Measurements from ENCODE around the gene RAMP1. TPM values are rescaled to one million over a fixed set of nuclear protein-coding genes. Genes with fewer than 3 reads are reported as not detected.
A peak's percentile ranks its signal among the peaks of the same experiment; 100 is the strongest.

The RAMP1 gene
- total and polyA plus RNA-seq, 4 donors, result 3.1 to 129 (median 23.5) TPM

DNA sequence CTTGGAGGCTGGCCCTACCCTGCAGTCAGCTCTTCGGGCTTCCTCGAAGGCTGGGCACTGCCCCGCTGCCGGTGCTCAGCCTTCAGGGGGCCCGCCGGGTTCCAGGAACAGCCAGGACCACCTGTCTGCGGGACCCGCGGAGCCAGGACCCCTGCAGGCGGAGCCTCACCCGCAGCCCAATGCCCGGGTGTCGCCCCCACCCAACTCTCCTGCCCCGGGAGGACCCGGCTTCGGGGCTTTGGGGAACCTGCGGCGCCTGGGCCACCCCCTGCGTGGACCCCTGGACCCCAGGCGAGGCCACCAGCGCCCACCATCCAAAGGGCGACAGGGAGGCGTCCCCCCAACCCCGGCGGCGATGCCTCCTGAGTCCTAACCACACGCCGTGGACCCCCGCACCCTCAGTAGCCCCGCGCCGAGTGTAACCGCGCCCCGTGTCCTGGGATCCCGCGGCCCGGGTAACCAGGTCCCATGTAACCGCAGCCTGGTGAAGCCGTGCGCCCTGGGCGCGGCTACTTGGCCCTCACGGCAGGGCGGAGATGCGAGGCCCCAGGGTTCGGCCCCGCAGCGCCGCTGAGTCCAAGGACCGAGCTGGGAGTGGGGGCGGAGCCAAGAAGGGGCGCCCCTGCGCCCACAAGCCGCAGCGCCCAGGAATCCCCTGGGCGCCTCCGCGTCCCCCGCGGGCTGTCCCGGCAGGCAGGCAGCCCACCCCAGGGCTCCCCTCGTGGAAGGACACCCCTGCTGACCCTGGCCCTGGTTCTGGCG, 96.4 kb downstream of the RAMP1 start:
- DNase-seq (ENCODE audit: low spot score), result peak; percentile 63
- H3K4me1 ChIP-seq (ENCODE audit: control insufficient read depth in 4 of 4, insufficient read depth in 4 of 4, low read length in 3 of 4), result peaks cover 0 to 7% (median 1%) of the 10 kb centered on the region in 4 donors
- no peak overlapping the region for H3K9ac ChIP-seq (ENCODE audit: low read depth in 1 of 2, low read length in 2 of 2)
- H3K36me3 ChIP-seq (ENCODE audit: control insufficient read depth in 4 of 4, insufficient read depth in 3 of 4, low read depth in 1 of 4, low read length in 3 of 4), result no peaks in the 10 kb centered on the region
- WGBS, result 15% methylated on average over 64 of the region's 64 CpGs
- H3K9me3 ChIP-seq (ENCODE audit: control insufficient read depth in 4 of 4, low read length in 3 of 4), result no peaks in the 10 kb centered on the region
- H3K4me3 ChIP-seq (ENCODE audit: low read depth in 1 of 3, low read length in 3 of 3), result peak overlapping the region in 1 of 3 donors; percentile 28
- TF ChIP-seq SP1 (IDR thresholded peaks at IDR 0.05) (no peak), EGR1 (IDR thresholded peaks at IDR 0.05; ENCODE audit: low read depth in 2 of 2) (no peak), ZBTB33 (IDR thresholded peaks at IDR 0.05) (no peak), FOXA1 (IDR thresholded peaks at IDR 0.05) (no peak), HNF4A (conservative IDR thresholded peaks at IDR 0.05) (no peak), TAF1 (conservative IDR thresholded peaks at IDR 0.05) (no peak), RAD21 (IDR thresholded peaks at IDR 0.05) (no peak), HNF4G (IDR thresholded peaks at IDR 0.05) (no peak), FOXA2 (IDR thresholded peaks at IDR 0.05) (no peak), NR2F2 (IDR thresholded peaks at IDR 0.05) (no peak), MAX (IDR thresholded peaks at IDR 0.05) (no peak)
- H3K27ac ChIP-seq (ENCODE audit: low read depth in 1 of 2, low read length in 2 of 2), result no peak overlapping the region
- peaks cover 0 to 6% (median 1%) of the 10 kb centered on the region in 4 donors for H3K27me3 ChIP-seq (ENCODE audit: control insufficient read depth in 4 of 4, insufficient read depth in 4 of 4, low read length in 3 of 4)

DNA sequence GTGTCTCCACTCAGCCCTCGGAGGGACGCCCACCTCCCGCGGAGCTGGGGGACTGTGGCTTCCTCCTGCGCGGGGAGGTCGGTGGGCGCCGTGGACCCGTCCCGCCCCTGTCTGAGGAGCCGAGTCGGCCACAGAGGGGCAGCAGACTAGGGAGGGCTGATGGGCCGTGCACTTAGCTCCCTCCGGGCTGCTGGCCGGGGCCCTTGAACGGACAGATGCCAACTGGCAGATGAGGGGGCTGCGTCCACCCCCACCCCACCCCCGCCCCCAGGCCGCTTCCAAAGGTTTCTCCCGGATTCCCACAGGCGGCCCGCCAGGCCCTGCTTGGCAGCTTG, 96.9 kb downstream of the RAMP1 start:
- TF ChIP-seq TAF1 (conservative IDR thresholded peaks at IDR 0.05) (no peak), NR2F2 (IDR thresholded peaks at IDR 0.05) (no peak), RAD21 (IDR thresholded peaks at IDR 0.05) (no peak), HNF4A (conservative IDR thresholded peaks at IDR 0.05) (no peak), RXRA (IDR thresholded peaks at IDR 0.05) (no peak), GABPA (IDR thresholded peaks at IDR 0.05 in 1 of 2, conservative IDR thresholded peaks at IDR 0.05 in 1 of 2) (no peak), JUND (IDR thresholded peaks at IDR 0.05) (no peak), ZBTB33 (IDR thresholded peaks at IDR 0.05) (no peak), EGR1 (IDR thresholded peaks at IDR 0.05; ENCODE audit: low read depth in 2 of 2) (no peak), MAX (IDR thresholded peaks at IDR 0.05) (no peak)
- Histone ChIP-seq H3K9me3 (ENCODE audit: control insufficient read depth in 4 of 4, low read length in 3 of 4) (no peaks in the 10 kb centered on the region), H3K4me1 (ENCODE audit: control insufficient read depth in 4 of 4, insufficient read depth in 4 of 4, low read length in 3 of 4) (peaks cover 0 to 7% (median 1%) of the 10 kb centered on the region in 4 donors), H3K27me3 (ENCODE audit: control insufficient read depth in 4 of 4, insufficient read depth in 4 of 4, low read length in 3 of 4) (peaks cover 0 to 6% (median 1%) of the 10 kb centered on the region in 4 donors), H3K4me3 (ENCODE audit: low read depth in 1 of 3, low read length in 3 of 3) (peak overlapping the region in 1 of 3 donors; percentile 28), H3K27ac (ENCODE audit: low read depth in 1 of 2, low read length in 2 of 2) (no peak overlapping the region), H3K9ac (ENCODE audit: low read depth in 1 of 2, low read length in 2 of 2) (no peak overlapping the region), H3K36me3 (ENCODE audit: control insufficient read depth in 4 of 4, insufficient read depth in 3 of 4, low read depth in 1 of 4, low read length in 3 of 4) (no peaks in the 10 kb centered on the region)
- no peak for DNase-seq (ENCODE audit: low spot score)
- WGBS, result 23% methylated on average over 23 of the region's 23 CpGs

Data from liver (tissue), 9 donors.